H9 (cell line): ENCODE measurements around the gene MYO5B. TPM values are rescaled to one million over a fixed set of nuclear protein-coding genes. Genes with fewer than 3 reads are reported as not detected.

Experiments
- DNase-seq: peaks from one replicate; pipeline ENCODE4 v3.0.0-alpha.2; 2017
- H2AFZ ChIP-seq: one replicate; pipeline ENCODE4 v1.6.1; 2013; ENCODE audit warnings: mild to moderate bottlenecking, low read length, control low read depth, moderate library complexity
- H2AK5ac ChIP-seq: 2 replicates; pipeline ENCODE4 v1.6.1; 2013; ENCODE audit warnings: low read length, control low read depth, mixed read lengths; ENCODE audit not compliant: insufficient read length
- H2BK120ac ChIP-seq: one replicate; pipeline ENCODE4 v1.6.1; 2013; ENCODE audit warnings: low read depth, mild to moderate bottlenecking, low read length, control low read depth, inconsistent platforms; ENCODE audit not compliant: poor library complexity, severe bottlenecking
- H2BK12ac ChIP-seq: 2 replicates; pipeline ENCODE4 v1.6.1; 2013; ENCODE audit warnings: low read length, control low read depth, mixed read lengths, low read depth; ENCODE audit not compliant: insufficient read length
- H2BK15ac ChIP-seq: 2 replicates; pipeline ENCODE4 v1.6.1; 2013; ENCODE audit warnings: low read depth, low read length, control low read depth
- H2BK20ac ChIP-seq: one replicate; pipeline ENCODE4 v1.6.1; 2013; ENCODE audit warnings: low read depth, mild to moderate bottlenecking, low read length, control low read depth, inconsistent platforms; ENCODE audit not compliant: poor library complexity, severe bottlenecking
- H2BK5ac ChIP-seq: 2 replicates; pipeline ENCODE4 v1.6.1; 2013; ENCODE audit warnings: low read length, control low read depth, mixed read lengths; ENCODE audit not compliant: insufficient read length
- H3K14ac ChIP-seq: 2 replicates; pipeline ENCODE4 v1.6.1; 2013; ENCODE audit warnings: low read length, control low read depth; ENCODE audit not compliant: insufficient read depth
- H3K18ac ChIP-seq: 2 replicates; pipeline ENCODE4 v1.6.1; 2013; ENCODE audit warnings: low read depth, mild to moderate bottlenecking, mixed read lengths, low read length, control low read depth; ENCODE audit not compliant: insufficient read length
- H3K23ac ChIP-seq: 2 replicates; pipeline ENCODE4 v1.6.1; 2013; ENCODE audit warnings: low read length, control low read depth, mixed read lengths, low read depth; ENCODE audit not compliant: insufficient read length
- H3K23me2 ChIP-seq: 2 replicates; pipeline ENCODE4 v1.6.1; 2013; ENCODE audit warnings: low read depth, mild to moderate bottlenecking, mixed read lengths, low read length, control low read depth; ENCODE audit not compliant: insufficient read length, poor library complexity, severe bottlenecking
- H3K27ac ChIP-seq: 2 replicates; pipeline ENCODE4 v1.5.1; 2013; ENCODE audit warnings: low read length, control low read depth, mixed read lengths, low read depth; ENCODE audit not compliant: insufficient read length
- H3K27me3 ChIP-seq: 2 replicates; pipeline ENCODE4 v1.6.1; 2013; ENCODE audit warnings: low read length, control low read depth, inconsistent platforms; ENCODE audit not compliant: insufficient read depth
- H3K4ac ChIP-seq: 2 replicates; pipeline ENCODE4 v1.6.1; 2013; ENCODE audit warnings: low read depth, mild to moderate bottlenecking, control low read depth, inconsistent platforms, low read length, moderate library complexity
- H3K4me1 ChIP-seq: 2 replicates; pipeline ENCODE4 v1.6.1; 2013; ENCODE audit warnings: low read length, control low read depth, inconsistent platforms; ENCODE audit not compliant: insufficient read depth
- H3K4me2 ChIP-seq: 2 replicates; pipeline ENCODE4 v1.6.1; 2013; ENCODE audit warnings: low read length, control low read depth, mixed read lengths; ENCODE audit not compliant: insufficient read length, insufficient read depth
- H3K56ac ChIP-seq: 2 replicates; pipeline ENCODE4 v1.6.1; 2013; ENCODE audit warnings: low read depth, mild to moderate bottlenecking, mixed read lengths, low read length, control low read depth; ENCODE audit not compliant: insufficient read length
- H3K79me1 ChIP-seq: 2 replicates; pipeline ENCODE4 v1.6.1; 2013; ENCODE audit warnings: low read depth, mild to moderate bottlenecking, moderate library complexity, low read length, control low read depth, inconsistent platforms; ENCODE audit not compliant: insufficient read depth, poor library complexity, severe bottlenecking
- H3K79me2 ChIP-seq: 2 replicates; pipeline ENCODE4 v1.6.1; 2013; ENCODE audit warnings: low read length, control low read depth, inconsistent platforms; ENCODE audit not compliant: insufficient read depth
- H3K9ac ChIP-seq: 2 replicates; pipeline ENCODE4 v1.6.1; 2013; ENCODE audit warnings: low read length, control low read depth, mixed read lengths; ENCODE audit not compliant: insufficient read length; ENCODE audit errors: extremely low read depth
- H3K9me3 ChIP-seq: one replicate; pipeline ENCODE4 v1.6.1; 2013; ENCODE audit warnings: low read depth, low read length, inconsistent platforms; ENCODE audit not compliant: control insufficient read depth
- H3T11ph ChIP-seq: one replicate; pipeline ENCODE4 v1.6.1; 2013; ENCODE audit warnings: mild to moderate bottlenecking, low read length, control low read depth, inconsistent platforms
- H4K20me1 ChIP-seq: one replicate; pipeline ENCODE4 v1.6.1; 2013; ENCODE audit not compliant: control insufficient read depth, insufficient read length, insufficient read depth
- H4K5ac ChIP-seq: 2 replicates; pipeline ENCODE4 v1.6.1; 2013; ENCODE audit warnings: low read depth, mild to moderate bottlenecking, mixed read lengths, low read length, control low read depth; ENCODE audit not compliant: insufficient read length
- H4K8ac ChIP-seq: replicated peaks from 2 replicates; pipeline ENCODE4 v1.6.1; 2013; ENCODE audit warnings: low read length, control low read depth, mixed read lengths, low read depth; ENCODE audit not compliant: insufficient read length
- H4K91ac ChIP-seq: 2 replicates; pipeline ENCODE4 v1.6.1; 2013; ENCODE audit warnings: low read depth, mild to moderate bottlenecking, moderate library complexity, mixed read lengths, low read length, control low read depth; ENCODE audit not compliant: insufficient read length
- H3K27ac Mint-ChIP-seq, 3 experiments: 2 replicates in 2 of 3; 3 replicates in 1 of 3; pipeline ENCODE4 v1.8.0; 2020 to 2021; ENCODE audit warnings: mixed read lengths in 3 of 3, mild to moderate bottlenecking in 1 of 3, moderate library complexity in 1 of 3
- H3K27me3 Mint-ChIP-seq: 2 replicates; pipeline ENCODE4 v1.8.0; 2021; ENCODE audit warnings: low read depth, mild to moderate bottlenecking, moderate library complexity, mixed read lengths
- H3K36me3 Mint-ChIP-seq, 3 experiments: 2 replicates in 2 of 3; 3 replicates in 1 of 3; pipeline ENCODE4 v1.8.0; 2020 to 2021; ENCODE audit warnings: low read depth in 3 of 3, mixed read lengths in 3 of 3; ENCODE audit not compliant: insufficient read depth in 1 of 3
- H3K4me1 Mint-ChIP-seq, 2 experiments: 2 replicates each; pipeline ENCODE4 v1.8.0; 2020; ENCODE audit warnings: mixed read lengths in 2 of 2
- H3K4me3 Mint-ChIP-seq, 2 experiments: 2 replicates in 1 of 2; 3 replicates in 1 of 2; pipeline ENCODE4 v1.8.0; 2020 to 2021; ENCODE audit warnings: mild to moderate bottlenecking in 2 of 2, mixed read lengths in 2 of 2, moderate library complexity in 1 of 2
- H3K9me3 Mint-ChIP-seq, 2 experiments: 2 replicates in 1 of 2; 3 replicates in 1 of 2; pipeline ENCODE4 v1.8.0; 2020; ENCODE audit warnings: mild to moderate bottlenecking in 2 of 2, mixed read lengths in 2 of 2, moderate library complexity in 1 of 2
- CTCF ChIP-seq: fragments of 200-600 bp; sonication (generic); conservative IDR thresholded peaks from 3 replicates; pipeline ENCODE4 v1.8.0; 2021; ENCODE audit warnings: antibody characterized with exemption, mild to moderate bottlenecking
- WGBS: extraction: QIAGEN DNeasy Blood & Tissue Kit; methylation state at CpG from one replicate; pipeline ENCODE4 v1.1.7; 2013; ENCODE audit warnings: missing lambda C conversion rate, low lambda C conversion rate, mixed read lengths; ENCODE audit not compliant: insufficient read length; ENCODE audit errors: extremely low coverage; 5-methylcytosine and 5-hydroxymethylcytosine counted together
- total RNA-seq: library from RNA; stranded (reverse); gene quantifications from 2 replicates; pipeline ENCODE4 v1.2.1, GENCODE V29; 2021

The MYO5B gene
- total RNA-seq, 1 experiment from 2014 or later, result 9.3 TPM

- Histone ChIP-seq H4K91ac (no peak overlapping the region), H2BK5ac (no peak overlapping the region), H3K23me2 (no peaks in the 10 kb centered on the region), H3K56ac (no peak overlapping the region), H4K20me1 (no peaks in the 10 kb centered on the region), H3K23ac (no peak overlapping the region), H3T11ph (no peak overlapping the region), H2BK20ac (no peak overlapping the region), H4K8ac (no peak overlapping the region), H3K18ac (no peak overlapping the region), H3K79me2 (no peaks in the 10 kb centered on the region), H2BK12ac (no peak overlapping the region), H2BK15ac (no peak overlapping the region), H3K9me3 (no peaks in the 10 kb centered on the region), H3K27ac (no peak overlapping the region), H2AFZ (no peak overlapping the region), H3K4me2 (peak overlapping the region; percentile 6), H3K4me1 (peaks cover 23% of the 10 kb centered on the region; the same call in 1 of the 2 replicates), H3K79me1 (no peaks in the 10 kb centered on the region), H3K4ac (no peak overlapping the region), H3K14ac (no peak overlapping the region), H2BK120ac (no peak overlapping the region), H2AK5ac (no peak overlapping the region), H4K5ac (no peak overlapping the region), H3K27me3 (no peaks in the 10 kb centered on the region), H3K9ac (no peak overlapping the region)
- Mint-ChIP-seq H3K27me3 (peaks cover 15% of the 10 kb centered on the region), H3K27ac (peak overlapping the region in 2 of 3 experiments; percentile 27 to 32; a peak in 4 of 7 replicates), H3K9me3 (no peaks in the 10 kb centered on the region), H3K4me3 (peak overlapping the region in 1 of 2 experiments; percentile 24; a peak in 1 of 5 replicates), H3K36me3 (no peaks in the 10 kb centered on the region), H3K4me1 (peaks cover 50 to 52% of the 10 kb centered on the region in 2 experiments)
- TF ChIP-seq CTCF, result no peak
- no peak for DNase-seq
- no CpG with 5 or more reads among the region's 3 CpGs for WGBS
Measured at GRCh38 chr18:50092245-50092805, 102.6 kb downstream of the MYO5B start.
